GM21390 (cell line): ENCODE results near the gene PCBD2.
A peak's percentile ranks its signal among the peaks of the same experiment; 100 is the strongest.
"Not testable (repeated sequence)": the region's sequence is repeated elsewhere in the genome, so short reads cannot be mapped to it uniquely, and the experiment has no call there.

ENCODE experiments used
- ATAC-seq: cut with Tn5 transposase; IDR thresholded peaks from one replicate; pipeline ENCODE4 v1.9.1; 2021; ENCODE audit not compliant: unreplicated experiment

Gene PCBD2

GRCh38 chr5:134904610-134905245 lies at the start of gene PCBD2:
Gene PCBD2, plus strand, starts transcription at chr5:134905131. Its CDS starts 9 bp downstream, at chr5:134905140.
- peak; percentile 75 for ATAC-seq

GRCh38 chr5:134856465-134856864 lies 48.5 kb upstream of the PCBD2 start:
- ATAC-seq: not testable (repeated sequence)

- ATAC-seq: no peak
Measured at GRCh38 chr5:134857401-134857800, 47.5 kb upstream of the PCBD2 start.

GRCh38 chr5:134864707-134865106 lies 40.2 kb upstream of the PCBD2 start:
- no peak for ATAC-seq

- ATAC-seq: no peak
Measured at GRCh38 chr5:134873494-134873893, 31.4 kb upstream of the PCBD2 start.

- ATAC-seq: peak; percentile 77
Measured at GRCh38 chr5:134873987-134874830, 30.7 kb upstream of the PCBD2 start, which contains the start of gene TXNDC15. Gene TXNDC15, plus strand, starts transcription at chr5:134874371. Its CDS starts 57 bp downstream, at chr5:134874428.

- no peak for ATAC-seq
Measured at GRCh38 chr5:134874831-134875655, 29.9 kb upstream of the PCBD2 start.

GRCh38 chr5:134877159-134877558 lies 27.8 kb upstream of the PCBD2 start:
- no peak for ATAC-seq

GRCh38 chr5:134878403-134878802 lies 26.5 kb upstream of the PCBD2 start:
- no peak for ATAC-seq

- ATAC-seq: no peak
Measured at GRCh38 chr5:134879456-134879855, 25.5 kb upstream of the PCBD2 start.

GRCh38 chr5:134880937-134881336 lies 24.0 kb upstream of the PCBD2 start:
- ATAC-seq: not testable (repeated sequence)

GRCh38 chr5:134881711-134882110 lies 23.2 kb upstream of the PCBD2 start:
- ATAC-seq: not testable (repeated sequence)

GRCh38 chr5:134887593-134888159 lies 17.3 kb upstream of the PCBD2 start:
- ATAC-seq: no peak

GRCh38 chr5:134889335-134889734 lies 15.6 kb upstream of the PCBD2 start:
- no peak for ATAC-seq

GRCh38 chr5:134891473-134891872 lies 13.5 kb upstream of the PCBD2 start:
- no peak for ATAC-seq

GRCh38 chr5:134892282-134892681 lies 12.6 kb upstream of the PCBD2 start:
- ATAC-seq: no peak

GRCh38 chr5:134892926-134893325 lies 12.0 kb upstream of the PCBD2 start:
- no peak for ATAC-seq

- ATAC-seq: no peak
Measured at GRCh38 chr5:134893748-134894505, 11.0 kb upstream of the PCBD2 start.

GRCh38 chr5:134902071-134902801 lies 2.7 kb upstream of the PCBD2 start:
- peak; percentile 33 for ATAC-seq
